ENCODE data around the gene TSPAN9.

DNA sequence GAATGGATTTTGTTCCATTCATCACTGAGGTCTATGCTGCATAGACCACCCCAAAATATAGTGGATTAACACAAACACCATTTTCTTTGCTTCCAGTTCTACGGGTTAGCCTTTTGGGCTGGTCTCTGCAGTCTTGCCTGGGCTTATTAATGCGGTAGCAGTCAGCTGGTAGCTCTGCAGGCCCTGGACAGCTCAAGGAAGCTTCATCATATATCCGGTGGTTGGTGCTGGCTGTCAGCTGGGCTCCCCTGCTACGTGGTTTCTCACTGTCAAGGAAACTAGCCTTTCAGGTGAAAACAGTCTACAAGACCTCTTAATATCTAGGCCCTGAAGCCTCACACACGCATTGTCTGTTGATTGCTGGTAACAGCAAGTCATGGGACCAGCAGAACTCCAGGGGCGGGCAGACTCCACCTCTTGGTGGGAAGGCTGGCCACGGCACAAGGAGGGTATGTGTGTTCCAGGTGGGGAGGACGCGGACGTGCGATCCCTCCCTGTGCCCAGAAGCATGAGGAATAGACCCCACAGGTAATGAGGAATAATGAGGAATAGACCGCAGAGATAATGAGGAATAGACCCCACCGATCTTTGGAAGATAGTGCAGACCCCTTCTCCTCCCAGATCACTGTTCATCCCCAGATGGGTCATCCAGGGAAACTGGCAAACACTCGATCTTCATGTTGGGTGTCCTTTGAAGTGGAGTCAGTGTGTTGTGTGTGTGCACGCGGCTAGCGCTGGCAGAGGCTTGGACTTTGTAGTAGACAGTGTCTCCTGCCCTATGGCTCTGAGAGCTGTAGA, 13.3 kb downstream of the TSPAN9 start:
- TF ChIP-seq HDAC2 (IDR thresholded peaks at IDR 0.05) (no peak), NR3C1 (IDR thresholded peaks at IDR 0.05) (no peak), ZFP36 (IDR thresholded peaks at IDR 0.05; ENCODE audit: borderline replicate concordance, partially characterized antibody) (no peak)
- TF ChIP-seq, protein P1, sequence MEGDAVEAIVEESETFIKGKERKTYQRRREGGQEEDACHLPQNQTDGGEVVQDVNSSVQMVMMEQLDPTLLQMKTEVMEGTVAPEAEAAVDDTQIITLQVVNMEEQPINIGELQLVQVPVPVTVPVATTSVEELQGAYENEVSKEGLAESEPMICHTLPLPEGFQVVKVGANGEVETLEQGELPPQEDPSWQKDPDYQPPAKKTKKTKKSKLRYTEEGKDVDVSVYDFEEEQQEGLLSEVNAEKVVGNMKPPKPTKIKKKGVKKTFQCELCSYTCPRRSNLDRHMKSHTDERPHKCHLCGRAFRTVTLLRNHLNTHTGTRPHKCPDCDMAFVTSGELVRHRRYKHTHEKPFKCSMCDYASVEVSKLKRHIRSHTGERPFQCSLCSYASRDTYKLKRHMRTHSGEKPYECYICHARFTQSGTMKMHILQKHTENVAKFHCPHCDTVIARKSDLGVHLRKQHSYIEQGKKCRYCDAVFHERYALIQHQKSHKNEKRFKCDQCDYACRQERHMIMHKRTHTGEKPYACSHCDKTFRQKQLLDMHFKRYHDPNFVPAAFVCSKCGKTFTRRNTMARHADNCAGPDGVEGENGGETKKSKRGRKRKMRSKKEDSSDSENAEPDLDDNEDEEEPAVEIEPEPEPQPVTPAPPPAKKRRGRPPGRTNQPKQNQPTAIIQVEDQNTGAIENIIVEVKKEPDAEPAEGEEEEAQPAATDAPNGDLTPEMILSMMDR (IDR thresholded peaks at IDR 0.05) = no peak
- TF ChIP-seq, protein P2, sequence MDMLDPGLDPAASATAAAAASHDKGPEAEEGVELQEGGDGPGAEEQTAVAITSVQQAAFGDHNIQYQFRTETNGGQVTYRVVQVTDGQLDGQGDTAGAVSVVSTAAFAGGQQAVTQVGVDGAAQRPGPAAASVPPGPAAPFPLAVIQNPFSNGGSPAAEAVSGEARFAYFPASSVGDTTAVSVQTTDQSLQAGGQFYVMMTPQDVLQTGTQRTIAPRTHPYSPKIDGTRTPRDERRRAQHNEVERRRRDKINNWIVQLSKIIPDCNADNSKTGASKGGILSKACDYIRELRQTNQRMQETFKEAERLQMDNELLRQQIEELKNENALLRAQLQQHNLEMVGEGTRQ (IDR thresholded peaks at IDR 0.05) = no peak
